Left cardiac atrium (tissue), 4 donors: Measurements from ENCODE around the gene CMSS1. TPM values are rescaled to one million over a fixed set of nuclear protein-coding genes. Genes with fewer than 3 reads are reported as not detected.

ENCODE experiments used
- ATAC-seq, 2 donors: fragments of 200-7000 bp; cut with Tn5 transposase; one replicate each; pipeline ENCODE4 v1.9.1; 2020; ENCODE audit warnings: mild to moderate bottlenecking in 2 of 2, moderate library complexity in 2 of 2
- DNase-seq: peaks from one replicate; pipeline ENCODE4 v3.0.0-alpha.2; 2020
- intact Hi-C, 2 donors: fragments of 100-400 bp; cut with DNase I; formaldehyde crosslinking; loops; one replicate each; pipeline versions ENCODE4 v1.14.1 to v1.15.1; 2022 to 2023
- total RNA-seq, 2 donors: library from RNA; stranded (reverse); fragmentation: NEBNext Ultra II Directional; extraction: Animal tissue kit (Norgen Biotek cat#: 25700); gene quantifications; one replicate each; pipeline ENCODE4 v1.2.1, GENCODE V29; 2021
- donor health status: DM: no; HTN: yes; CAD: no.
- donor health status: DM: no; HTN: yes; CAD: no; lungs with severe emphysema.
- donor health status: DM: yes; HTN: yes; CAD: no.
- donor health status: Dilated cardiomyopathy.

The CMSS1 gene
- total RNA-seq, 2 donors from 2014 or later = 28.7 to 33.7 TPM

DNA sequence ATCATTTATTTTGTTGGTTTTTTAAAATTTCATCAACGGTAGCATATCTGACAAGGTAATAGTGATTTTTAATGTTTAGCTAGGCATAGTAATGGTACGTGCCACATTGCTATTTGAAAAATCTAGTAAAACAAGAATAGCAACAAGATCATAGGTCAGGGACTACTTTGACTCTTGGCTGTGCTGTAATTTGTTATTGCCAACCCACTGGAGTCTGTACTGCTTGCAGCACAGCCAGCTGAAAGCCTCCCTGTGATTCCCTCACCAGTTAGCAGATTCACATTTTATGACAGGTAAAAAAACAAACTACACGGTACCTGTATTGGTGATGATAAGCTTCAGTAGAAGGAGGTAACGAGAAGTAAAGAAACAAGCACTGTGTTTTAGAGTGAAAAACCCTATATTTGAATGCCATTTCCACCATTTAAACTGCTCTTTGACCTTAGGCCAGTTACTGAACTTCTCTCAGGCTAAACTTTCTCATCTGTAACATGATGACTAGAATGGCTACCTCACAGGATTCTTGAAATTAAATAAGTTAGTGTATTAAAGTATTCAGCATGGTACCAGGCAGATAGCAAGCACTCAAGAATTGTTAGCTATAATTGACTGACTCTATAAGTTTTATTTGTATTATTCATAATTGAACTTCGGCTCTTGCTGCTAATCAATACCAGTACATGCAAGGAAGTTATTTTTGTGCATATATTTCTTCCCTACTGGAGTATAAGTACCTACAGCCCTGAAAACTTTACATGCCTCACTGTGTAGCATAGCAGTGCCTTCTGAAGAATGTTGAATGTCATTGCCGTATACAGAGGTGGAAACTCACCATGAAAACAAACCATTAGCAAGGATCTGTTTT is 280.5 kb downstream of the CMSS1 start:
- ATAC-seq = peak; percentile 94 to 96
- DNase-seq = no peak
- intact Hi-C loops = no loop called here

DNA sequence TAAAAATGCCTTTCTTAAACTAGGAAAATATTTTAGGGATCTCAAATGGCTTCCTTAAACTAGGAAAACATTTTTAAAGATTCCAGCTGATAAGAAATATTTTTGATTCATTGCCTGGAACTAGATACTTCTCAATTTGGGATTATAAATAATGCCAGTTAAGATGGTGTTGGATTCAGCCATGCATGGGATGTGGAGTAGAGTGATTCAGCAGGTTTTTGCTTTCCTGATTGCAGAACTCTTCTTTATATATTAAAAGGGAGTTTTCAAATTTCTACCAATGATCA is 281.1 kb downstream of the CMSS1 start:
- DNase-seq (no peak), ATAC-seq (no peak)
- intact Hi-C loops = no loop called here

DNA sequence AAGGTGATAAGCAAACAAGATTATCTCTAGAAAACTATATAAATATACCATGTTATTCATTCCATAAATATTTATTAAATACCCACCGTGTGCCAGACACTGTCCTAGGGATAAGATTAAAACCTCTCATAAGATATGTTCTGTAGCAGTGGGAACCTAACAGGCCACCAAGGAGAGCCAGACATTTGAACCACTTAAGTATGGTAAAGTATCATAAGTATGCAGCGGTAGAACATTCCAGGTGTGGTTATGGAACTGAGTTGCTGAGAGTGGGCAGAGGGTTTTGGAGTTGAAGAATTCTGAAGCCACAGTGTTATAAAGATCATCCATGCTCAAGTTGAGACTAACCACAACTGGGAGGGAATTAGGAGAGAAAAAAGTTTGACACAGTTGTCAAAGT is 282.0 kb downstream of the CMSS1 start:
- ATAC-seq (no peak), DNase-seq (no peak)
- intact Hi-C loops = no loop called here

DNA sequence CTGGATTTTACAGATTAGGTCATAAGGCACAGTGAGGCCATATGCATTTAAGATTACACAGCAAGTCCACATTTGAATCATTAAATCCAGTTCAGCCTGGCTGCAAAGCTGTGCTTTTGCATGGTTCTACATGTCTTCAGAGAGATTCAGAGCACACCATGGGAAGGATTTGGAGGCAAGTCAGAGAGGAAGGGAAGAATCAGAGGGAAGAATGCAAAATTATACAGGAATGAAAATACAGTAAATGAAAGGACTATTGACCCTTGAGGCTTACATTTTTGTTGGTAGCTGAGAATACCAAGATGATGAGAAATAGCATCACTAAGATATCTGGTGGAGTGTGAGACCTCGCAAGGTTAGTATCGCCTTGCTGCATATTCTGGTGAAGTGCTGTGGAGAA is 282.8 kb downstream of the CMSS1 start:
- intact Hi-C loops = no loop called here
- no peak for DNase-seq
- no peak for ATAC-seq

DNA sequence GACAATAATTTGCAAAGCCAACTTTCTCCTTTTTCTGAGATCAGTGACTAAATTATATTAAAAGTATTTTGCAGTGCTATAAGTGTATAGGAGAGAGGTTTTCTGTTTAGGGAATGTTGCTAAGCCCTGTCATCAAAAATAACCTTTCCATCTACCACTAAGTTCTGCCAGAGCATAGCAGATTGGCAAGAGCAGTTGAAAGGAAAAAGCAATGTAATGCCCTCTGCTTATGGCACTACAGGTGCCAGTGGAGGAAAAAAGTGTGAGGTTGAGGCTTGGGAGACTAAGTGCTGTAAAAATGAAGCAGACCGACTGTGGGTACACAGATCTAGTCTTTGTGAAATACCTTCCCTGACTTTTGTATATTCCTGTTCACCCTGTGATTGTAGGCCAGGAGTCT is 285.1 kb downstream of the CMSS1 start:
- intact Hi-C loops = no loop called here
- no peak for ATAC-seq
- no peak for DNase-seq

DNA sequence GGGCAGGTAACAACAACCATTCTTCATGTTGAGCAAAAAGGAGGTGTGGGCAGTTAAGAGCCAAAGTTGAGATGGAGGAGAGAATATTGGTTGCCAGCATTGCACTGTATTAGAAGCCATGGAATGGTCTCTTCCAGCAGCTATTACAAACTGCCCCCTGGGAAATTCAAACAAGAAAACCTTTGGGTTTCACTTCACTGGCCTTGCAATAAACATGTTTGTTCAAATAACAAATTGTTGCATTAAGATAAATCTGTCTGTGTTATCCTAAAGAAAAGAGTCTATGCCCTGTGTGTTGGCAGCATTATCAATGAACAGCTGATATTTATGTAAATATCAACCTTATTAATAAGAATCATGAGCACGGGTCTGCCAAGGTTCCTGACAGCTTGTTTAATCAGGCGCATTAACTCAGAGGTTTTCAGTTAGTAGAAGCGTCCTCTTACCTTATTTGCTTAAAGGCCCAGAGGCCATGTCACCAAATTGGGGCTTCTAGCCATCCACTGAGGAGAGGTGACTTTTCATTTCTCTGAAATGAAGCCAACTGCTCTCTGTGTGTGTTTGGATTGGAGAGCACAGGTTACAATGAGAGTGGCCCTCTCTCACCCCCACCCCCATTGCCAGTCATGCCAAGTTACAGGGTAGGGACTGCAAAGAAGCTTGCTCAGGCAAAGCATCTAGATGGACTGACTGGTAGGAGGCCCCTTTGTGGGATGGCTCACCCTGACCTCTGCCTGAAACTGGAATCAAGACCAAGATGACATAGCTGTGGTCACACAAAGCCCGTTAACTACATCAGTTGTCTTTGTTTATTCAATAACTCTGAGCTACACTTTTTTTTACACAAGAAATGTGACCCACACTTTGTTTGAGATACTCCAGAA is 286.1 kb downstream of the CMSS1 start:
- intact Hi-C loops = no loop called here
- peak in 1 of 2 donors; percentile 26 for ATAC-seq
- DNase-seq = no peak

DNA sequence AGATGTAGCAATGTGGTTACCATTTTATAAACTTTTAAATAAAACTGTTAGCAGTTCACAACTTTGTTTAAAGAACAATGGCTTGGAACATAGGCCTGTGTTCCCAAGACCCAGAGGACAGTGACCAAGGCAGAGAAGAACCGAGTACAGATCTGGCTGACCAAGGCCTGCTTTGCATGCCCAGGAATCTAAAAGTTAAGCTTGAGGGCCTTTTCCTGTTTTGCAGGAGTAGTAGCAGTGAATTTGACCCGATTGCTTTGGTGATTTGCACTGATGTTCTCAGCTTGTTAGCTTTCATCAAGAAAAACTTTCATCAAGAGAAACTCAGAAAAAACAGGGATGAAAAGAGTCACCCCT is 286.8 kb downstream of the CMSS1 start:
- ATAC-seq = no peak
- DNase-seq = no peak
- intact Hi-C loops = no loop called here

GRCh38 chr3:100104817-100105413 is 287.3 kb downstream of the CMSS1 start:
- intact Hi-C loops = no loop called here
- ATAC-seq (no peak), DNase-seq (no peak)

- DNase-seq (no peak), ATAC-seq (no peak)
- intact Hi-C loops = no loop called here
Observed at GRCh38 chr3:100105501-100105900, 287.8 kb downstream of the CMSS1 start.

- ATAC-seq = no peak
- DNase-seq = no peak
- intact Hi-C loops = no loop called here
Observed at GRCh38 chr3:100106094-100106493, 288.4 kb downstream of the CMSS1 start.

DNA sequence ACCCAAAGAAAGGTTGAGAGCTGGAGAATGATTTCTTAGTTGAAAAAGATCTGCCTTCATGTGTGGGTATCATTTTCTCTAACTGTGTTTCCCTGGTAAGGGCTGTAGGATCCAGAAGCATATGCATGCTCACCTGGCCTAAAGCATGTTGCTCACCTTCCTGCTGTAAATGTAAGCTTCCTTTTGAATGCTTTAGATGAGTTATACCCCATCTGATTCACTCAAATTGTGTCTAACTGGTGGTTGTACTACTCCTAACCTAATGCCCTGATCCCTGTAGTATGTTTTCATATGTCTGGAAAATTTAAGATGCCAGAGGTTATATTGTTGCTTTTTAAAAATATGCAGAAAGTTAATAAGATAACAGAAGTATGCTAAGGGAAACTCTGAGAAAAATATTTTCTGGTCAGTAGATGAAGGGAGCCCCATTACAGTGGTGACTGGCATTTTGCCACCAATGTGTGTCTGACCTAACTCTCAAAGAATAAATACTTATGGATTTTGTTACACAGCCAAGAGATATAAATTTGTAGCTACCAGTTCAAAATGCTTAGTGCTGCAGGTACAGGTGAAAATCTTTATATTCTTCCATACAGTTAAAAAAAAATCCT is 289.0 kb downstream of the CMSS1 start:
- ATAC-seq (no peak), DNase-seq (no peak)
- intact Hi-C loops = no loop called here

GRCh38 chr3:100107221-100107814 is 289.7 kb downstream of the CMSS1 start:
- peak in 1 of 2 donors; percentile 38 for ATAC-seq
- intact Hi-C loops = no loop called here
- DNase-seq = no peak

DNA sequence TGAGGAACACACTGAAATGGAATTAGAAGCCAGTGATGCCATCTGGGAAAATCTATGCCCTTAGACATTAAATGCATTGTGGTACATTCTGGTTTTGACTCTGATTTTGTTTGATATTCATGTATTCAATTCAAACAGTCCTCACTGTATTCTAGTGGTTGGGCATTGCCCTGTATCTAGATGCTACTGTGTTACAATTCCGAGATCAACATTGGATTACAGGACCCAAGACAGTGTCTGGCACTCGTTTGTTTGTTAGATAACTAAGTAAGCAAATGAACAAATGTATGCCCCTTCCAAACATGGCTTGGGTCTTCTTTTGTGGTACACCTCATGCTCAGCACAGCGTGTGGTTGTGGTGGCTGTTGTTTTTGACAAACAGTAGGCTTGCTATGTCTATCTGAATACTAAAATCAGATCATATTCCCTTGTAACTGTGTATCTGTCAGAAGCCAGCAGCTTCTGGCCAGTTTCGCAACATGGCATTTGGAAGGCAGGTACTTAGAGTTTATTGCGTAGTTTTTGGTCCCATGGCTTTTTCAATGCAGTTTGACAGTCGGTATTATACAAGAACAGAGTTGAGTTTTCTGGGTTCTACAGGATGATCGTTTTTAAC is 290.9 kb downstream of the CMSS1 start:
- DNase-seq = no peak
- intact Hi-C loops = no loop called here
- peak in 1 of 2 donors; percentile 19 for ATAC-seq

- intact Hi-C loops = loop anchor here in 1 of 2 donors (5.0 kb wide), 1 partner anchor 38 kb away; no protein-coding TSS in a partner anchor
- ATAC-seq (no peak), DNase-seq (no peak)
Observed at GRCh38 chr3:100110162-100110561, 292.5 kb downstream of the CMSS1 start.

DNA sequence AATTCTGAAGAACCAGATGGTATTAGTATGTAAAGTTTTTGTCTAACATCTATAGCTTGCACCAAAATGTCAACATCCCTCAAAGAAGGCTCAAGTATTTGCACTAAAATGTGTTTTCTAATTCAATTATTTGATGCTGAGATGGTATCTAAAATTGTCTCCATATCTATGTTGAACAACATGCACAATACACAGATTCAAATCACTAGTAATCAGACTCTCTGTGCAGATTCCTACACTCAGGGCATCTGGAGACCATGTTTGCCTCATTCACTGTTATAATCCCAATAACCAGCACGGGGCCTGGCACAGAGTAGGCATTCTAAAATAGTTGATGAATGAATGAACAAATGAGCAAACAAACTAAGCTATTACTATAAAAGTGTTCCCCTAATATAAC is 294.1 kb downstream of the CMSS1 start:
- intact Hi-C loops = loop anchor here in 1 of 2 donors (5.0 kb wide), 1 partner anchor 39 kb away; no protein-coding TSS in a partner anchor
- DNase-seq (no peak), ATAC-seq (no peak)

DNA sequence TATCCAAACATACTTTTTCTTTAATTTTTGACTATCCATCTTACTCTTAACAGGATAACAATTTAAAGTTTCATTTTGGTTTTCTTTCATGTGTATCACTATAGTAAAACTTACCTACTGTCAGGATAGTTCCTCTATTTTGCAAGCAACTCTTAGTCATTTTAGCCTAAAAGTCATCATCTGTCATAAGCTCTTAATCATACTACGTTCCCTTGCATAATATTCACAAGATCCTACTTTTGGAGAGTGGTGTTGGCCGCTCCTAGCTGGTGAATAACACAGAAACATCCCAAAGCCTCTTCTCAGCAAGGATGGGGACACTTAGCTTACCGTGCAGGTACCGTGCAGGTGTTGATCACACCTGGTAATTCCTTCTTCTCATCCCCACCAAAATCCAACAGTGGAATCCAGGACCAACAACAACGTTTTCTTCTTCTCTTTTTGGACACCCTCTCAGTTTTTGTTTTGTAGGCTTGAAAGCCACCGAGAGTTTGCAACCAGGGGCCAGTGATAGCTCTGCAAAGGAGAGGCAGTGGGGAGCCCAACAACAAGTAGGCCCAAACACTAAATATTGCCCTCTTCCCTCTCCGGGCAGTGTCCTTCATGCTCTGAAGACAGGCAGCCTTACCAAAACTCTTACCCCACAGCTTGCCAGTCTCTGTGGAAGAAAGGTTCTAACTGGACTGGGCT is 296.2 kb downstream of the CMSS1 start:
- ATAC-seq = peak; percentile 23 to 35
- intact Hi-C loops = loop anchor here in 1 of 2 donors (5.0 kb wide), 1 partner anchor 42 kb away; no protein-coding TSS in a partner anchor
- no peak for DNase-seq

GRCh38 chr3:100114413-100115030 is 296.9 kb downstream of the CMSS1 start, which contains the start of gene FILIP1L:
FILIP1L (minus strand) TSS chr3:100114501.
- ATAC-seq (peak; percentile 81 to 91), DNase-seq (peak; percentile 49)
- intact Hi-C loops = loop anchor here in 1 of 2 donors (5.0 kb wide), 1 partner anchor 42 kb away; no protein-coding TSS in a partner anchor

DNA sequence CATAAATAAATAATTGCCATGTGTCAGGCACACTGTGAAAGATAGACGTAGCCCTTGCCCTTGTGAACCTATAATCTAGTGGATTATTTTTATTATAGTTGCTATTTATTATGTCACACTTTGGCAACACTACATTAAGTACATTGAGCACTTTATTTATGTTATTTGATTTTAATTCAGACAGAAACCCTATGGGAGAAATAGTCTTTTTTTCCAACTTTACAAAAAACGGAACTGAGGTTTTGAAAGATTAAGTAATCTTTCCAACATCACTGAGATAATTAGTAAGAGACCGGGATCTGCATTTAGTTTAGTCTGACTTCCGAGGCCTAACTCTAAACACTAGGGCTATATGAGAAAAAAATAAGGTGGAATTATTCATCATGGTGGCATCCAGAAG is 299.4 kb downstream of the CMSS1 start:
- ATAC-seq = no peak
- intact Hi-C loops = no loop called here
- no peak for DNase-seq
